Osteocyte (in vitro differentiated cells): Measurements from ENCODE around the gene TMX3. TPM values are rescaled to one million over a fixed set of nuclear protein-coding genes. Genes with fewer than 3 reads are reported as not detected.

ENCODE experiments used
- DNase-seq: peaks from one replicate; pipeline ENCODE4 v3.0.0; 2021; ENCODE audit warnings: mixed read lengths; ENCODE audit not compliant: unreplicated experiment; ENCODE audit errors: extremely low spot score
- H3K27ac Mint-ChIP-seq: one replicate; pipeline ENCODE4 v1.8.0; 2021; ENCODE audit warnings: mild to moderate bottlenecking, mixed read lengths; ENCODE audit not compliant: unreplicated experiment
- H3K27me3 Mint-ChIP-seq: one replicate; pipeline ENCODE4 v1.8.0; 2021; ENCODE audit warnings: mixed read lengths; ENCODE audit not compliant: unreplicated experiment
- H3K36me3 Mint-ChIP-seq: one replicate; pipeline ENCODE4 v1.8.0; 2021; ENCODE audit warnings: mixed read lengths; ENCODE audit not compliant: unreplicated experiment
- H3K4me1 Mint-ChIP-seq: one replicate; pipeline ENCODE4 v1.8.0; 2021; ENCODE audit warnings: mixed read lengths; ENCODE audit not compliant: unreplicated experiment
- H3K4me3 Mint-ChIP-seq: one replicate; pipeline ENCODE4 v1.8.0; 2021; ENCODE audit warnings: mild to moderate bottlenecking, moderate library complexity, mixed read lengths; ENCODE audit not compliant: unreplicated experiment
- H3K9me3 Mint-ChIP-seq: one replicate; pipeline ENCODE4 v1.8.0; 2021; ENCODE audit warnings: mixed read lengths; ENCODE audit not compliant: unreplicated experiment
- total RNA-seq: library from RNA; stranded (reverse); gene quantifications from 2 replicates; pipeline ENCODE4 v1.2.1, GENCODE V29; 2021
- TF ChIP-seq, protein P1 (sequence below): fragments of 200-600 bp; sonication (generic); IDR thresholded peaks from 2 replicates; pipeline ENCODE4 v1.5.0; 2021; ENCODE audit warnings: antibody characterized with exemption, mild to moderate bottlenecking, moderate library complexity

TMX3 gene
- total RNA-seq, 1 donor from 2014 or later, result 78.4 TPM

DNA sequence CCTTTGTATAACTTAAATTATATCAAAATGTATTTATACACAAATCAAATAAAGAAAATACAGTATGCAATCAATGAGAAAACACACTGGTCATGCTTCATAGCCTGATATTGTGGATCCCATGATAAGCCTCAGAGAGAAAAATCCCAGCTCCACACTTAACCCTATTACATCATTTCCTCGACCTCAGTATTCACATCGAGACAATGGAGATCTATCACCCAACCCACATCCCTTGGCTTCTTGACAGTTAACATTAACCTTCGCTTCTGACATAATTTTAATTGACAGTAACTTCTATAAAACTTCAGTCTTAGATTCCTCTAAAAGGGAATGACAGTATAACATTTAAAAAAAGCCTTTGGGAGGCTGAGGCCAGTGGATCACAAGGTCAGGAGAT, 11.6 kb downstream of the TMX3 start:
- H3K9me3 Mint-ChIP-seq, result peaks cover 5% of the 10 kb centered on the region
- TF ChIP-seq, protein P1, sequence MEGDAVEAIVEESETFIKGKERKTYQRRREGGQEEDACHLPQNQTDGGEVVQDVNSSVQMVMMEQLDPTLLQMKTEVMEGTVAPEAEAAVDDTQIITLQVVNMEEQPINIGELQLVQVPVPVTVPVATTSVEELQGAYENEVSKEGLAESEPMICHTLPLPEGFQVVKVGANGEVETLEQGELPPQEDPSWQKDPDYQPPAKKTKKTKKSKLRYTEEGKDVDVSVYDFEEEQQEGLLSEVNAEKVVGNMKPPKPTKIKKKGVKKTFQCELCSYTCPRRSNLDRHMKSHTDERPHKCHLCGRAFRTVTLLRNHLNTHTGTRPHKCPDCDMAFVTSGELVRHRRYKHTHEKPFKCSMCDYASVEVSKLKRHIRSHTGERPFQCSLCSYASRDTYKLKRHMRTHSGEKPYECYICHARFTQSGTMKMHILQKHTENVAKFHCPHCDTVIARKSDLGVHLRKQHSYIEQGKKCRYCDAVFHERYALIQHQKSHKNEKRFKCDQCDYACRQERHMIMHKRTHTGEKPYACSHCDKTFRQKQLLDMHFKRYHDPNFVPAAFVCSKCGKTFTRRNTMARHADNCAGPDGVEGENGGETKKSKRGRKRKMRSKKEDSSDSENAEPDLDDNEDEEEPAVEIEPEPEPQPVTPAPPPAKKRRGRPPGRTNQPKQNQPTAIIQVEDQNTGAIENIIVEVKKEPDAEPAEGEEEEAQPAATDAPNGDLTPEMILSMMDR, result no peak
- H3K36me3 Mint-ChIP-seq, result peaks cover 45% of the 10 kb centered on the region
- H3K27ac Mint-ChIP-seq, result no peak overlapping the region
- H3K4me1 Mint-ChIP-seq, result peaks cover 10% of the 10 kb centered on the region
- DNase-seq, result no peak
- H3K27me3 Mint-ChIP-seq, result no peaks in the 10 kb centered on the region
- no peak overlapping the region for H3K4me3 Mint-ChIP-seq

DNA sequence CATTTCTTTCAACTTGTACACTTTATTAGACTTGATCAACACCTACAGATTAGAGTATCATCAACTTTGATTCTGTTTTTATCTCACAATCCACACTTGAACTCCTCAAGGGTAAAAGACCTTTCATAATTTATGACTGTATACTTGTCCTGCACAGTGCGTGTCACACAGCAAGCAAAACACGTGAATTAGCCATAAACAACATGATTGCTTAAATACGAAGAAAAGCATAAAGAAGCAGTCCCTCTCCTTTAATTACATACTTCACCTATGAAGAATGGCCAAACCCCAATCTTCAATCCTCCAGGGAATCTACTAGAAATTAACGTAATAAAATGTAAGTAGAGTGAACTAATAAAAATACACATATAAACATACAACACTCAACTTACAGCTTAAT, 13.6 kb downstream of the TMX3 start:
- Mint-ChIP-seq H3K27me3 (no peaks in the 10 kb centered on the region), H3K9me3 (peaks cover 5% of the 10 kb centered on the region), H3K36me3 (peaks cover 45% of the 10 kb centered on the region), H3K4me1 (peaks cover 9% of the 10 kb centered on the region), H3K27ac (no peak overlapping the region), H3K4me3 (no peak overlapping the region)
- DNase-seq, result no peak
- TF ChIP-seq, protein P1, result no peak

DNA sequence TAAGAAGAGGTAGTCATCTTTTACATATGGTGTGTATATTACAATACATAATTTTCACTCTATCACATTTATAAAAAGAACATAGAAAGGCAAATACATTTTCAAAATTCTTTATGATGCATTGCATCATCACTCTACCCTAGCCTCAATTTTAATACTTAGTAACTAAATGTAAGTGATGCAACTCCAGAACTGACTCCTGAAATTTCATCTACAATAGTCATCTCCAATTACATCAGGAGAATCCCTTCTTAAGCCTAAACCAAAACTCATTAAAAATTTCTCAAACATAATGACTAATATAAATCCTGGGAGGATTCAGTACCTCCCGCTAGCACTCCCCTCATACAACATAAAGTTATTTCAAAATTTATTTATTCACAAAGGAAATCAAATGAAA, 15.9 kb downstream of the TMX3 start:
- H3K4me3 Mint-ChIP-seq, result no peak overlapping the region
- peak overlapping the region; percentile 3 for H3K27ac Mint-ChIP-seq
- H3K9me3 Mint-ChIP-seq, result peaks cover 5% of the 10 kb centered on the region
- no peaks in the 10 kb centered on the region for H3K27me3 Mint-ChIP-seq
- TF ChIP-seq, protein P1, result no peak
- peaks cover 48% of the 10 kb centered on the region for H3K36me3 Mint-ChIP-seq
- DNase-seq, result no peak
- peaks cover 3% of the 10 kb centered on the region for H3K4me1 Mint-ChIP-seq

DNA sequence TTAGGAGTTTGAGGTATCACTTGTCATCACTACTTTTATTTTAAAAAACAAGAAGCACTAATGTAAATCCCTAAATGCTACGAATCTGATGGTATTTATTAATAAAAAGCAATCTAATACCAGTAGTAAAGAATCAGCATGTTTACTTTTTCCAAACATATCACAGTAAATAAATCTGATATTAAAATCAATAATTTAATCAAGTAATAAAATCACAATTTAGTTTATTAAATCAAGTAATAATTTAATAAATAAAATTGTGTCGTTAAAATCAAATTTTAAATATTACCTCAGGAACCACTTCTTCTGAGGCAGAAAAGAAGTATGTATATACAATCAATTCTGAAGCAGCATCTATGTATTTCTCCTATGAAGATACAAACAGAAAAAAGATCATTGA, 18.0 kb downstream of the TMX3 start:
- Mint-ChIP-seq H3K4me3 (no peak overlapping the region), H3K27me3 (no peaks in the 10 kb centered on the region), H3K27ac (no peak overlapping the region), H3K36me3 (peaks cover 47% of the 10 kb centered on the region), H3K9me3 (peaks cover 5% of the 10 kb centered on the region), H3K4me1 (peaks cover 3% of the 10 kb centered on the region)
- TF ChIP-seq, protein P1, result no peak
- DNase-seq, result no peak

DNA sequence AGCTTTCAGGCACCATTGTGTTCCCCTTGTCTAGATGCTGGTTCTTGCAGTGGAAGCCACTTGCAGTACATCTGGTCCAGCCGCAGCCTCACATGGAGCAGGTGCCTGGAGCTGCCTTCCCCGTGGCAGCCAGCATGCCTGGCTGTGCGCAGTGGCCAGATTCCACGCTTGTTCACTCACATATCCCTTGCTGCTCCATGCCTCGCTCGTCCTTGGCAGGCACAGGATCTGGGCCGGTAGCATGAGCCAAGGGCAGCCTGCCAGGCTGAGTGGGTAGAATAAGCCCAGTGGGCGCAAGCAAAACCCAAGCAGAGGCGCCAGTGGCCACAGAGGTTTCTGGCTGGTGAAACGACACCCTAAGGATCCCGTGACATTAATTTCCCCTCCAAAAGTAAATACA, 20.6 kb downstream of the TMX3 start:
- DNase-seq, result no peak
- H3K27ac Mint-ChIP-seq, result no peak overlapping the region

More for the DNA sequence above, 20.6 kb downstream of the TMX3 start:
- Mint-ChIP-seq H3K4me3 (no peak overlapping the region), H3K4me1 (peaks cover 3% of the 10 kb centered on the region), H3K27me3 (no peaks in the 10 kb centered on the region), H3K9me3 (peaks cover 4% of the 10 kb centered on the region), H3K36me3 (peaks cover 43% of the 10 kb centered on the region)
- TF ChIP-seq, protein P1, result no peak
